Measurements from ENCODE around the gene MAN1A1.

MAN1A1 gene

DNA sequence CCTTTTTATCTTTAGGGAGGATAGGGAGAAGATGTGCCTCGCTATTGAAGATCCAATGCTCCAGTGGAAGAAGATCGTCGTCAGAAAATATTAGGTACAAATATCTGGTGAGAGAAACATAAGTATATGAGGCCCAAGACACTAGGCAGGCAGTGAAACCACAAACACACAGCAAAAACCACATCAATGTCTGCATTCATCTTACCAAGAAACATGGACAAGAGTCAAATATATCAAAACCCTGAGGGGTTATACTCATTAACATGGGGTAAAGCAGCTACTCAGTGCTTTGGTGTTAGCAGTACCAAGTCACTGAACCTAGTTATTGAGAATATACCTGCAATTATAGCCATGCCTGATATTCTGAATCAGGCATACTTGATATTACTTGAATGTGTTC lies 169.7 kb downstream of the MAN1A1 start:
- Histone ChIP-seq H3K4me2 (ENCODE audit: low read depth, low read length, poor library complexity, severe bottlenecking) (no peak overlapping the region), H3K27me3 (ENCODE audit: low read length) (no peaks in the 10 kb centered on the region), H3K4me3 (ENCODE audit: insufficient read depth, low read length, poor library complexity, severe bottlenecking) (no peak overlapping the region), H3K9me3 (ENCODE audit: insufficient read depth, low read length) (no peaks in the 10 kb centered on the region), H3K9me2 (replicated peaks; ENCODE audit: insufficient read depth, low read length) (no peaks in the 10 kb centered on the region), H3K27ac (ENCODE audit: low read depth, low read length) (no peak overlapping the region), H2AFZ (ENCODE audit: low read depth, low read length, severe bottlenecking) (no peak overlapping the region), H4K20me1 (ENCODE audit: low read depth, low read length) (no peaks in the 10 kb centered on the region), H3F3A (ENCODE audit: insufficient read depth) (no peaks in the 10 kb centered on the region), H3K36me3 (ENCODE audit: low read length) (no peaks in the 10 kb centered on the region), H3K9ac (ENCODE audit: low read length) (no peak overlapping the region), H3K79me2 (ENCODE audit: insufficient read depth, low read length) (no peaks in the 10 kb centered on the region)
- TF ChIP-seq, protein P1, sequence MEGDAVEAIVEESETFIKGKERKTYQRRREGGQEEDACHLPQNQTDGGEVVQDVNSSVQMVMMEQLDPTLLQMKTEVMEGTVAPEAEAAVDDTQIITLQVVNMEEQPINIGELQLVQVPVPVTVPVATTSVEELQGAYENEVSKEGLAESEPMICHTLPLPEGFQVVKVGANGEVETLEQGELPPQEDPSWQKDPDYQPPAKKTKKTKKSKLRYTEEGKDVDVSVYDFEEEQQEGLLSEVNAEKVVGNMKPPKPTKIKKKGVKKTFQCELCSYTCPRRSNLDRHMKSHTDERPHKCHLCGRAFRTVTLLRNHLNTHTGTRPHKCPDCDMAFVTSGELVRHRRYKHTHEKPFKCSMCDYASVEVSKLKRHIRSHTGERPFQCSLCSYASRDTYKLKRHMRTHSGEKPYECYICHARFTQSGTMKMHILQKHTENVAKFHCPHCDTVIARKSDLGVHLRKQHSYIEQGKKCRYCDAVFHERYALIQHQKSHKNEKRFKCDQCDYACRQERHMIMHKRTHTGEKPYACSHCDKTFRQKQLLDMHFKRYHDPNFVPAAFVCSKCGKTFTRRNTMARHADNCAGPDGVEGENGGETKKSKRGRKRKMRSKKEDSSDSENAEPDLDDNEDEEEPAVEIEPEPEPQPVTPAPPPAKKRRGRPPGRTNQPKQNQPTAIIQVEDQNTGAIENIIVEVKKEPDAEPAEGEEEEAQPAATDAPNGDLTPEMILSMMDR (IDR thresholded peaks at IDR 0.05; ENCODE audit: insufficient read depth, low read length, poor library complexity, severe bottlenecking) = no peak
- TF ChIP-seq EZH2phosphoT487 (conservative IDR thresholded peaks at IDR 0.05; ENCODE audit: low read length) = no peak

DNA sequence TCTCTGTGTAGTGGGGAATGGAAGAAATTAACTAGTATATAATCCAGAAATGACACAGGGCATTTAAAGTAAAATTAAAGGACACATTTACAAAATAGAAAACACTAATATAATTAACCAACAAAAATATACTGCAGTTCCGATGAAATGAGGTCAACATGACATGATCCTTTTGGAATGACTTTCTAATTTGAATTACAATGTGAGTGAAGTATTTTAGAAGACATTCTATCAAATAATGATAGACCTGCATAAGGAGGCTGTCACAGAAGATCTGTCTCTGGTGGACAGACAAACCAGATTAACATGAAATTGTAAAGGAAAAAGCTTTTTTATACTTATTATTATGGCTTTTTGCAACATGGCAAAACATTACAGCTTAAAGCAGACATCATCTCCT lies 170.5 kb downstream of the MAN1A1 start:
- no peak overlapping the region for H3K27ac ChIP-seq (ENCODE audit: low read depth, low read length)
- no peaks in the 10 kb centered on the region for H3K79me2 ChIP-seq (ENCODE audit: insufficient read depth, low read length)
- TF ChIP-seq, protein P1 (IDR thresholded peaks at IDR 0.05; ENCODE audit: insufficient read depth, low read length, poor library complexity, severe bottlenecking) = no peak
- TF ChIP-seq EZH2phosphoT487 (conservative IDR thresholded peaks at IDR 0.05; ENCODE audit: low read length) = no peak
- H3K36me3 ChIP-seq (ENCODE audit: low read length) = no peaks in the 10 kb centered on the region
- H3K9me2 ChIP-seq (replicated peaks; ENCODE audit: insufficient read depth, low read length) = no peaks in the 10 kb centered on the region
- no peak overlapping the region for H2AFZ ChIP-seq (ENCODE audit: low read depth, low read length, severe bottlenecking)
- no peaks in the 10 kb centered on the region for H3K9me3 ChIP-seq (ENCODE audit: insufficient read depth, low read length)
- H4K20me1 ChIP-seq (ENCODE audit: low read depth, low read length) = no peaks in the 10 kb centered on the region
- H3K27me3 ChIP-seq (ENCODE audit: low read length) = no peaks in the 10 kb centered on the region
- H3K9ac ChIP-seq (ENCODE audit: low read length) = no peak overlapping the region
- H3K4me3 ChIP-seq (ENCODE audit: insufficient read depth, low read length, poor library complexity, severe bottlenecking) = no peak overlapping the region
- no peak overlapping the region for H3K4me2 ChIP-seq (ENCODE audit: low read depth, low read length, poor library complexity, severe bottlenecking)
- no peaks in the 10 kb centered on the region for H3F3A ChIP-seq (ENCODE audit: insufficient read depth)

DNA sequence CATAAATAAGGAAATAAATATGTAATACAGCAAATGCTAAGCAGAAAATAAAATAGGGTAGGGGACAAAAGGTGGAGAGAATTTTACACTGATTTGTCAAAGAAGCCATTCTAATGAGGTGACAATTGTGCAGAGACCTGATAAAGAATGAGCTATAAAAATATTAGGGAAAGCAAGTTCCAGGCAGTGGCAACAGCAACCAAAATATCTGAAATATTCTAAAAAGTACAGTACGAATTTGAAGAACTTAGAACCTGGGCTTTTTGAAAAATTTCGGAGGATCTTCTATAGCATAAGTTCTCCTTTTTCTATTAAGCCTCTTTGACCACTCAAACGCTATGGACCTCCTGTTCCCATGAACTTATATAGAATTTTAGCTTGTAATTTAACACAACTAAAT lies 173.1 kb downstream of the MAN1A1 start:
- no peaks in the 10 kb centered on the region for H3K79me2 ChIP-seq (ENCODE audit: insufficient read depth, low read length)
- H3K27ac ChIP-seq (ENCODE audit: low read depth, low read length) = no peak overlapping the region
- no peaks in the 10 kb centered on the region for H4K20me1 ChIP-seq (ENCODE audit: low read depth, low read length)
- no peaks in the 10 kb centered on the region for H3F3A ChIP-seq (ENCODE audit: insufficient read depth)
- no peaks in the 10 kb centered on the region for H3K9me2 ChIP-seq (replicated peaks; ENCODE audit: insufficient read depth, low read length)
- H3K4me2 ChIP-seq (ENCODE audit: low read depth, low read length, poor library complexity, severe bottlenecking) = no peak overlapping the region
- no peaks in the 10 kb centered on the region for H3K36me3 ChIP-seq (ENCODE audit: low read length)
- no peak overlapping the region for H2AFZ ChIP-seq (ENCODE audit: low read depth, low read length, severe bottlenecking)
- no peaks in the 10 kb centered on the region for H3K27me3 ChIP-seq (ENCODE audit: low read length)
- no peak overlapping the region for H3K4me3 ChIP-seq (ENCODE audit: insufficient read depth, low read length, poor library complexity, severe bottlenecking)
- TF ChIP-seq, protein P1 (IDR thresholded peaks at IDR 0.05; ENCODE audit: insufficient read depth, low read length, poor library complexity, severe bottlenecking) = no peak
- H3K9ac ChIP-seq (ENCODE audit: low read length) = no peak overlapping the region
- no peaks in the 10 kb centered on the region for H3K9me3 ChIP-seq (ENCODE audit: insufficient read depth, low read length)

All from SU-DHL-6 (cell line).